ENCODE results near the gene LORICRIN.

LORICRIN gene

GRCh38 chr1:153250166-153250565, 9.3 kb upstream of the LORICRIN start:
- no peak for DNase-seq (ENCODE audit: low read depth in 3 of 3)

GRCh38 chr1:153251087-153251486, 8.4 kb upstream of the LORICRIN start:
- no peak for DNase-seq (ENCODE audit: low read depth in 3 of 3)

- DNase-seq (ENCODE audit: low read depth in 3 of 3): no peak
Observed at GRCh38 chr1:153251562-153251961, 7.9 kb upstream of the LORICRIN start.

GRCh38 chr1:153251988-153252387, 7.5 kb upstream of the LORICRIN start:
- no peak for DNase-seq (ENCODE audit: low read depth in 3 of 3)

- DNase-seq (ENCODE audit: low read depth in 3 of 3): no peak
Observed at GRCh38 chr1:153253076-153253475, 6.4 kb upstream of the LORICRIN start.

GRCh38 chr1:153253693-153254092, 5.8 kb upstream of the LORICRIN start:
- DNase-seq (ENCODE audit: low read depth in 3 of 3): no peak

- DNase-seq (ENCODE audit: low read depth in 3 of 3): no peak
Observed at GRCh38 chr1:153260585-153261280, 1.2 kb downstream of the LORICRIN start.

- no peak for DNase-seq (ENCODE audit: low read depth in 3 of 3)
Observed at GRCh38 chr1:153261281-153262069, 2.0 kb downstream of the LORICRIN start.

GRCh38 chr1:153262070-153262366, 2.5 kb downstream of the LORICRIN start:
- no peak for DNase-seq (ENCODE audit: low read depth in 3 of 3)

- no peak for DNase-seq (ENCODE audit: low read depth in 3 of 3)
Observed at GRCh38 chr1:153262462-153263157, 3.1 kb downstream of the LORICRIN start.

GRCh38 chr1:153265457-153265856, 6.0 kb downstream of the LORICRIN start:
- no peak for DNase-seq (ENCODE audit: low read depth in 3 of 3)

GRCh38 chr1:153271711-153272110, 12.2 kb downstream of the LORICRIN start:
- DNase-seq (ENCODE audit: low read depth in 3 of 3): no peak

GRCh38 chr1:153272186-153272585, 12.7 kb downstream of the LORICRIN start:
- DNase-seq (ENCODE audit: low read depth in 3 of 3): no peak

- DNase-seq (ENCODE audit: low read depth in 3 of 3): peak in 1 of 3 donors; percentile 25
Observed at GRCh38 chr1:153277852-153278251, 18.4 kb downstream of the LORICRIN start.

GRCh38 chr1:153288634-153289275, 29.3 kb downstream of the LORICRIN start:
- DNase-seq (ENCODE audit: low read depth in 3 of 3): no peak

- DNase-seq (ENCODE audit: low read depth in 3 of 3): no peak
Observed at GRCh38 chr1:153291514-153291913, 32.0 kb downstream of the LORICRIN start.

- DNase-seq (ENCODE audit: low read depth in 3 of 3): no peak
Observed at GRCh38 chr1:153292185-153292584, 32.7 kb downstream of the LORICRIN start.

- no peak for DNase-seq (ENCODE audit: low read depth in 3 of 3)
Observed at GRCh38 chr1:153292740-153293479, 33.4 kb downstream of the LORICRIN start.

- DNase-seq (ENCODE audit: low read depth in 3 of 3): no peak
Observed at GRCh38 chr1:153293480-153293775, 33.9 kb downstream of the LORICRIN start.

- no peak for DNase-seq (ENCODE audit: low read depth in 3 of 3)
Observed at GRCh38 chr1:153293851-153294250, 34.4 kb downstream of the LORICRIN start.

GRCh38 chr1:153302308-153302707, 42.8 kb downstream of the LORICRIN start:
- no peak for DNase-seq (ENCODE audit: low read depth in 3 of 3)

- DNase-seq (ENCODE audit: low read depth in 3 of 3): no peak
Observed at GRCh38 chr1:153305682-153306081, 46.2 kb downstream of the LORICRIN start.

Data from stimulated activated CD4-positive, alpha-beta T cell treated with anti-CD3 and anti-CD28 coated beads, TNF-alpha, amount 100 ng/mL, for 48 hours (primary cell).